Cardiac septum (tissue), 1 donor: ENCODE data around the gene FOXO3. TPM values are rescaled to one million over a fixed set of nuclear protein-coding genes. Genes with fewer than 3 reads are reported as not detected.

Source experiments
- DNase-seq: peaks from one replicate; pipeline ENCODE4 v3.0.0-alpha.2; 2020; ENCODE audit warnings: low spot score
- intact Hi-C: fragments of 100-400 bp; cut with DNase I; formaldehyde crosslinking; loops from one replicate; pipeline ENCODE4 v1.14.0; 2022
- total RNA-seq: library from RNA; stranded (reverse); fragmentation: NEBNext Ultra II Directional; extraction: Animal tissue kit (Norgen Biotek cat#: 25700); gene quantifications from one replicate; pipeline ENCODE4 v1.2.1, GENCODE V29; 2021
- donor health status: DM: no; HTN: no; CAD: no.

The FOXO3 gene
- total RNA-seq, 1 donor from 2014 or later, result 32.1 TPM

GRCh38 chr6:108588586-108588985, 27.9 kb downstream of the FOXO3 start:
- intact Hi-C loops, result no loop called here
- DNase-seq, result no peak

- intact Hi-C loops, result no loop called here
- DNase-seq, result peak; percentile 80
Measured at GRCh38 chr6:108589244-108589791, 28.6 kb downstream of the FOXO3 start.

- intact Hi-C loops, result no loop called here
Measured at GRCh38 chr6:108591040-108591816, 30.5 kb downstream of the FOXO3 start.

GRCh38 chr6:108592371-108593337, 31.9 kb downstream of the FOXO3 start:
- no peak for DNase-seq
- intact Hi-C loops, result no loop called here

More at GRCh38 chr6:108591040-108591816, 30.5 kb downstream of the FOXO3 start:
- DNase-seq, result no peak

GRCh38 chr6:108594151-108594550, 33.4 kb downstream of the FOXO3 start:
- intact Hi-C loops, result no loop called here
- DNase-seq, result no peak

- intact Hi-C loops, result no loop called here
- no peak for DNase-seq
Measured at GRCh38 chr6:108594640-108595039, 33.9 kb downstream of the FOXO3 start.

- intact Hi-C loops, result no loop called here
- DNase-seq, result no peak
Measured at GRCh38 chr6:108596956-108597355, 36.2 kb downstream of the FOXO3 start.

- intact Hi-C loops, result no loop called here
- DNase-seq, result no peak
Measured at GRCh38 chr6:108597572-108598304, 37.0 kb downstream of the FOXO3 start.

- no peak for DNase-seq
- intact Hi-C loops, result no loop called here
Measured at GRCh38 chr6:108598305-108598863, 37.7 kb downstream of the FOXO3 start.

GRCh38 chr6:108604156-108604555, 43.4 kb downstream of the FOXO3 start:
- intact Hi-C loops, result loop anchor here (5.0 kb wide), 1 partner anchor 37 kb away; no protein-coding TSS in a partner anchor
- DNase-seq, result no peak

GRCh38 chr6:108606250-108606690, 45.6 kb downstream of the FOXO3 start:
- no peak for DNase-seq
- intact Hi-C loops, result no loop called here

- intact Hi-C loops, result no loop called here
- no peak for DNase-seq
Measured at GRCh38 chr6:108608453-108609275, 47.9 kb downstream of the FOXO3 start.

- DNase-seq, result no peak
- intact Hi-C loops, result no loop called here
Measured at GRCh38 chr6:108609276-108609769, 48.6 kb downstream of the FOXO3 start.

- no peak for DNase-seq
- intact Hi-C loops, result no loop called here
Measured at GRCh38 chr6:108610270-108610839, 49.6 kb downstream of the FOXO3 start.

- intact Hi-C loops, result no loop called here
Measured at GRCh38 chr6:108610957-108611586, 50.4 kb downstream of the FOXO3 start.

GRCh38 chr6:108612852-108613251, 52.1 kb downstream of the FOXO3 start:
- intact Hi-C loops, result no loop called here
- no peak for DNase-seq

More at GRCh38 chr6:108610957-108611586, 50.4 kb downstream of the FOXO3 start:
- DNase-seq, result no peak

GRCh38 chr6:108616544-108616943, 55.8 kb downstream of the FOXO3 start:
- intact Hi-C loops, result no loop called here
- no peak for DNase-seq
